ENCODE measurements around the gene LRRN2.

- TF ChIP-seq POLR2A (IDR thresholded peaks at IDR 0.05; ENCODE audit: low read depth, low read length) (no peak), POLR2AphosphoS5 (IDR thresholded peaks at IDR 0.05; ENCODE audit: low read depth, low read length) (no peak), TAF1 (IDR thresholded peaks at IDR 0.05; ENCODE audit: low read depth, low read length) (no peak), SPI1 (IDR thresholded peaks at IDR 0.05; ENCODE audit: low read depth, low read length) (no peak), PAX5 (IDR thresholded peaks at IDR 0.05; ENCODE audit: insufficient read depth, low read length, severe bottlenecking) (no peak)
Observed at GRCh38 chr1:204714194-204714860, 28.8 kb upstream of the LRRN2 start.

Measured in GM12891 (cell line).